Stimulated activated CD4-positive, alpha-beta T cell treated with anti-CD3 and anti-CD28 coated beads, TNF-alpha, amount 100 ng/mL, for 1 hour (primary cell): ENCODE results near the gene SLC37A3.
"Not testable (repeated sequence)": the region's sequence is repeated elsewhere in the genome, so short reads cannot be mapped to it uniquely, and the experiment has no call there.

ENCODE experiments used
- DNase-seq, 3 donors: peaks; one replicate each; pipeline ENCODE4 v3.0.0-alpha.2; 2020; ENCODE audit warnings: low read depth in 3 of 3, low spot score in 1 of 3

Gene SLC37A3, protein sequence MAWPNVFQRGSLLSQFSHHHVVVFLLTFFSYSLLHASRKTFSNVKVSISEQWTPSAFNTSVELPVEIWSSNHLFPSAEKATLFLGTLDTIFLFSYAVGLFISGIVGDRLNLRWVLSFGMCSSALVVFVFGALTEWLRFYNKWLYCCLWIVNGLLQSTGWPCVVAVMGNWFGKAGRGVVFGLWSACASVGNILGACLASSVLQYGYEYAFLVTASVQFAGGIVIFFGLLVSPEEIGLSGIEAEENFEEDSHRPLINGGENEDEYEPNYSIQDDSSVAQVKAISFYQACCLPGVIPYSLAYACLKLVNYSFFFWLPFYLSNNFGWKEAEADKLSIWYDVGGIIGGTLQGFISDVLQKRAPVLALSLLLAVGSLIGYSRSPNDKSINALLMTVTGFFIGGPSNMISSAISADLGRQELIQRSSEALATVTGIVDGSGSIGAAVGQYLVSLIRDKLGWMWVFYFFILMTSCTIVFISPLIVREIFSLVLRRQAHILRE

DNA sequence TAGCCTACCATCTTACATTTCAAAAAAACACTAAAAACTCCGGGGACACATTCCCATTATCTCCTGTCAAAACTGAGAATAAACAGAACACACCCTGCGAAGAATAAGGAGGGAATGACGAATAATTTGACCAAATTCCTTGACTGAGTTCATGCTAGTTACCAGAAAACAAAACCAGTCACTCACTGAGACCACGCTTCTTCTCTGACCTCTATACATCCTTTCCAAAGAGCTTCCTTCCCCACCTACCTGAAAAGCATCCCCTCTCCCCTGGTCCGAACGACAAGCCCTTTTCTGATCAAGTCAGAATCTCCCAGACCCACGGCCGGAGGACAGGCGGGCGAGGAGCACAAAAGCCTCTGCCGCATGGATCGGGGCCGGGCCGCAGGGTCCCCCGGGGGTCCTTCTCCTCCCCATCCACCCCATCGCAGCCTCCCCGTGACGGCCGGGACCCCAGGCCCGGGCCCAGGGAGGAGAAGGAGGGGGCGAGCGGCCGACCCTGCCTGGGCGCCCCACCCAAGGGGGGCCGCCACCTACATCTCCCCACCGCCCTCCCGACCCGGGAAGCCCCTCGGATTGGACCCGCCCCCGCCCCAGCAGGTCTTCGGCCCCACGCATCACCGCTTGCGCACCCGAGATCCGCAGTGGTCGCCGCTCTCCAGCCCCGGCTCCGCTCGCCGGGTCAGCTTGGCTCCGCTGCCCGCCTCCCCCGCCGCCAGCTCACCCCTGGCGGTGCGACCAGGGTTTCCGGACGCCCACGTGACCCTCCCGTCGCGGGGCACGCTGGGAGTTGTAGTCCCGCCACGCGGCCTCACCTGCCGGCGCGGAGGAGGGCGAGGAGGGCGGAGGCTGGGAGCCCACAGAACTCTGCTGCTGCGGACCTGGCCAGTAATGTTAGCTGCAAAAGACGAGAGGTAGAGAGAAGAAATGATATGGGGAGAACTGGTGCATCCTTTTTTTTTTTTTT is at the start of gene SLC37A3:
Gene SLC37A3, minus strand, starts transcription at position 747 of the 967 bp plus-strand sequence. CDS start 16,004 bp downstream, outside the sequence.
- DNase-seq = peak; percentile 49 to 86 (median 64)

DNA sequence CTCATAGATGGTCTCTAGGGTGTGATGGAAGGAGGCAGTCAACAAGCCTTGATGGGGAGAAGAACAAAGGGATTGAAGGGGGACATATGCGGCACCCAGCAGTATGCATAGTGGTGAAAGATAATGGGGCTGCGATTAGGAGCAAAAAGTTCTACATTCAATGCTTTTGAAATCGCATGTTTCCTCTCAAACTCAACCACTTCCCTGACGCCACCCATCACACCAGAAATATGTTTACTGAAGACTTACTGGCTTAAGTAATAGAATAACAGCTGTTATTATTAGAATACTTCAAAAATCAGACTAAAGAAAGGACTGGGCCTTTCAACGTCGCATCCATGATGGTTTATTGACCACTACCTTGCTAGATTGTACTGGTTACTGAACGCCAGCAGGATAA is 49.5 kb upstream of the SLC37A3 start:
- DNase-seq = no peak

DNA sequence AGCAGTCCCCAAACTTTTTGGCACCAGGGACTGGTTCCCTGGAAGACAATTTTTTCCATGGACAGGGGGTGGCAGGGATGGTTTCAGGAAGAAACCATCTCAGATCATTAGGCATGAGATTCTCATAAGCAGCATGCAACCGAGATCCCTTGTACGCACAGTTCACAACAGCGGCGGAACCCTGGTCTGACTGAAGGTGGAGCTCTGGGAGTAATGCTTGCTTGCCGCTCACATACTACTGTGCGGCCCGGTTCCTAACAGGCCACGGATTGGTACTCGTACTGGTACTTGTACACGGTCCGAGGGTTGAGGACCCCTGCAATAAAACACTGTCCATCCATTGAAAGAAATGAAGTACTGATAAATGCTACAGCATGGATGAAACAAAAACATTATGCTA is 48.1 kb upstream of the SLC37A3 start:
- no peak for DNase-seq

DNA sequence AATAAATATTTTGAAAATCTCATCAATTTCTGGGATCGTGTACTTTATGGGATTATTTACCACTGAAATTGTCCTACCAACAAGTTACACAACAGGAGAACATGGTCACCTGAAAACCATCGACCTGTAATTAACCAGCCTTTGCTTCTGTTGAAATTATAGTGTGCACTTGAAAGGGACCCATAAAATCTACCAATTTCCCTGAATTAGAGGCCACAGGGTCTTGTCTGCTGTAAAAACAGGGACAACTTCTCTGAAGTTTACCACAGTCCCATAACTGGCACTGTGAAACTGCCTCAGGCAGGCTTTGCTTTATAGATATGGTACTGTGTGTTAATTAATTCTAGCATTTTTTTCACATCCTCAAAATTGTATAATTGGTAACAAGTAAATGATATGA is 43.2 kb upstream of the SLC37A3 start:
- no peak for DNase-seq

DNA sequence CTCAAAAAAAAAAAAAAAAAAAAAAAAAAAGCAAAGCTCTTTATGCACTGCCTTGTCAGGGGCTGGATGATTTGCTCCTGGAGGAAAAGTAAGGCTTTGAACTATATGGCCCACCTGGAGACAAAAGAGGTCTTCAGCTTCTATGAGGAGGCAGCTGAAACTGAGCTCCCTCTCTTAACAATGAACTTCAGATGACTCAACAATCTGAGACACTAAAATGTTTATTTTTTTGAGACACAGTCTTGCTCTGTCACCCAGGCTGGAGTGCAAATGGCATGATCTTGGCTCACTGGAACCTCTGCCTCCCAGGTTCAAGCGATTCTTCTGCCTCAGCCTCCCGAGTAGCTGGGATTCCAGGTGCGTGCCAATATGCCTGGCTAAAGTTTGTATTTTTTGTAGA is 42.3 kb upstream of the SLC37A3 start:
- DNase-seq = no peak

DNA sequence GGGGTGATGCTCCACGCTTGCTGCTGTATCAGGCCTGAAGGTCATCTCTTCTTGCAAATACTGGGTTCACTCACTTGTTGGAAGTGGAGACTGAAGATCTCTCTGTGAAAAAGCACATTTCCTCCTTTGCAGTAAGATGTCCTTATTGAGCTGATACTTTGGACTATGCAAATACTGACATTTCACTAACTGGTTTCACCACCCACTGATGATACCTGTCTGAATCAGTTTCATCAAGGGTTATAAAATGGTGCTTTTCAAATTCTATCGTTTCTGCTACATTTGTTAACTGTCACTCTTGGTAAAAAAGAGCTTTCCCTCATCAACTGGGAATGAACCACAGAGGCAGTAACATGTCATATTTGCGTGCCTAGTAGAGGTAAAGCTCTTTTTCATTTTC is 41.0 kb upstream of the SLC37A3 start:
- DNase-seq = no peak

DNA sequence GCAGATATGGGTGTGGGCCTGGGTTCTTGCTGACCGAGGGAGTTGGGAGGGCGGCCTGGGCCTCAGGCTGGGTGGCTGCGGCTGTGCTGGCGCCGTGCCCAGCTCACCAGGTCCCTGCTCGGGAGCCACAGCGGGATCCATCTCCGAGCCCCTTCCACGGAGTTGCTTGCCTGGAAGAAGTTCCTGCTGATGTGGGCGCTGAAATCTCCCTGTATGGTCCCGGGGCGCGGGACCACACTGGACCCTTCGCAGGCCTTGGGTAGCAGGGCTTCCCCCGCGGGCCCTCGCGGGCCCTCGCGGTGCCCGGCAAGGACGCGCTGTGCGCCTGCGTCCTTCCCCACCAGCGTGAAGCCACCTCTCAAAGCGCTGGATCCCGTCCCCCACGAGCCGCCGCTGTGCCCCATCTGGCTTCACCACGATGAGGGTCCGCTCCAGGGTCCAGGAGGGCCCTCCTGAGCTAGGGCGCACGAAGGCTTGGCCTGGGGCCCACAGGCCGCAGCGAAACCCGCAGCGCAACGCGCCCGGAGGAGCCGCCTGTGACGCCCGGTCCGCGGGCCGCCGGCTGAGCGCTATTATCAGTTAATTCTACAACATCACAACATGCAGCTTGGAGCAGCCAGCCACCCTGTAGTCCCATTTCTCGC is 37.0 kb upstream of the SLC37A3 start:
- DNase-seq = no peak

DNA sequence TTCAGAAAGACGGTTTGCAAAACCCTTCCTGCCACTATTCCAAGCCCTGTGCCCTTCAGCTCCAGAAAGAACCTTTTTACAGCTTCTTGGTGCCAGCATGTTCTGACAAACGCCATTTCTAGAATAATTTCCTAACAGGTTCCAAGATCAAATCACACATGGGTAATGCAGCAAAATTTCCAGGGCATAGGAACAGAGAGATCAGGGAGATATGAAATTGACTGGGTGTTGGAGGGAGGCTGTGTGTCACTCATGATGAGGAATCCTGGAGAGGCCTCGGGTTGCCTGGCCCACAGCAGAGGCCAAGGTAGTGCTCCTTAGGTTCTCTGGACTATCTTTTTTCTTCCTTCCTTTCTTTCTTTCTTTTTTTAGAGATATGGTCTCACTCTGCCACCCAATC is 35.1 kb upstream of the SLC37A3 start:
- no peak for DNase-seq

DNA sequence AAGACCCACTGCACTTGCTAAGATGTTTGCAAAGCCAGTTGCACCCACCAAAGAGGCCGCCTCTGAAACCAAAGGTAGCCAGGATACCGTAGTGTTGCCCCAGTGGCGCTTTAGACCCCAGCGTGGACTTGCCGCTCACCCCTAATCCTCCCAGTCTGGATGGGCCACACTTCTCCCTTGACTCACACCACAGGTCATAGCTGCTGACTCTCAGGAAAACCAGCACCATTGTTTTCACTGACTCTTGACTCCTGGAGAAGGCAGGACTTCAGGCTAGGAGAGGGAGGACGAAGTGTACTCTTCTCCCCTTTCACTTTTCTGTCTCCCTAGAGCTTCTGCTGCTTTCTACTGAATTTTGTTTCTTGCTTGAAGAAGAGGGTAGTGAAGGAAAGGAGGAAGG is 27.8 kb upstream of the SLC37A3 start:
- no peak for DNase-seq

DNA sequence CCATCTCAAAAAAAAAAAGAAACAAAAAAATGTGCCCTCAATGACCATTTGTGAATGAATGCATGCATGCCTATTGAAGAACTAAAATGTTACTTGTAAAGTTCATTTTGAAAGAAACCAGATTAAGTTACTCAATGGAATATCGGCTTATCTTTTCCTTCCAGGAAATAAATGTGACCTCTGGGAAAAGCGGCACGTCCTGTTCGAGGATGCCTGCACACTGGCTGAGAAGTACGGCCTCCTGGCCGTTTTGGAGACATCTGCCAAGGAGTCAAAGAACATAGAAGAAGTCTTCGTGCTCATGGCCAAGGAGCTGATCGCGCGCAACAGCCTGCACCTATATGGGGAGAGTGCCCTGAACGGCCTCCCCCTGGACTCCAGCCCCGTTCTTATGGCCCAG is 27.4 kb upstream of the SLC37A3 start:
- DNase-seq = no peak

DNA sequence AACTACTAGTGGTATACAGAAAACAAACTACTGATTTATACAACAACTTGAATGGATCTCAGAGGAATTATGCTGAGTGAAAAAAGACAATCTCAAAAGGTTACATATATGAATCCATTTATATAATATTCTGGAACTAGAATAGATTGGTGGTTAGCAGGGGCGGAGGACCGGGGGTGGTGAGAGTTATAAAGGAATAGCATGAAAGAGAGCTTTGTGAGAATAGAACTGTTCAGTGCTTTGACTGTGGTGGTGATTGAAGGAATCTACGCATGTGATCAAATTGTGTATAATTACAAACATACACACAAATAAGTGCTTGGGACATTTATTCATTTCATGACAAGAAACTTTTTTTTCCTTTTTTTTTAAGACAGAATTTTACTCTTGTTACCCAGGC is 25.2 kb upstream of the SLC37A3 start:
- DNase-seq = no peak

DNA sequence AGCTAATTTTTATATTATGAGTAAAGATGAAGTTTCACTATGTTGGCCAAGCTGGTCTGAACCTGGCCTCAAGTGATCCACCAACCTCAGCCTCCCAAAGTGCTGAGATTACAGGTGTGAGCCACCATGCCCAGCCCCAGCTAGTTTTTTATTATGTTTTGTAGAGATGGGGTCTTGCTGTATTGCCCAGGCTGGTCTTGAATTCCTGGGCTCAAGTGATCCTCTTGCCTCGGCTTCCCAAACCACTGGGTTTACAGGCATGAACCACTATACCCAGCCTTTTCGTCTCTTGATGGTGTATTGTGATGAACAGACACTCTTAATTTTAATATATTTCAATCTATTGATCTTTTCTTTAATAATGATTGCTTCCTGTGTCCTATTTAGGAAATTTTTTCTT is 23.2 kb upstream of the SLC37A3 start:
- no peak for DNase-seq

DNA sequence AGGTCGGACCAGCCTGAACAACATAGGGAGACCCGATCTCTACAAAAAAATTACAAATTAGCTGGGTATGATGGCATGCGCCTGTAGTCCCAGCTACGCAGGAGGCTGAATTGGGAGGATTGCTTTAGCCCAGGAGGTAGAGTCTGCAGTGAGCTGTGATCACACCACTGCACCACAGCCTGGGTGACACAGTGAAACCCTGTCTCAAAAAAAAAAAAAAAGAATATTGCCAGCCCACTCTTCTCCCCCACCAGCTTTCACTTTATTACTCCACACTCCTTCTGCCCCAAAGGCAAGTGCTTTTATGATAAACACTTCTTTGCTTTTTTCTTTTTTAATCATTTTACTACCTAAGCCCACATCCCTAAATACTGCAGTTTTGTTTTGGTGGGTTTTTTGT is 20.3 kb upstream of the SLC37A3 start:
- DNase-seq = no peak

DNA sequence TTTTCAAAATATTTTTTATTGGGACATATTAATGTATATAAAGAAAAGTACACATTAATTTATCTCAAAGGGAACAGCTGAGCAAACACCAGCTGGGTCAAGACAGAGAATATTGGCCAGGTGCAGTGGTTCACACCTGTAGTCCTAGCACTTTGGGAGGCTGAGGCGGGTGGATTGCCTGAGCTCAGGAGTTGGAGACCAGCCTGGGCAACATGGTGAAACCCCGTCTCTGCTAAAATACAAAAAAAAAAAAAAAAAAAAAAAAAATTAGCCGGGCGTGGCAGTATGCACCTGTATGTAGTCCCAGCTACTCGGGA is 19.8 kb upstream of the SLC37A3 start:
- DNase-seq = not testable (repeated sequence)

DNA sequence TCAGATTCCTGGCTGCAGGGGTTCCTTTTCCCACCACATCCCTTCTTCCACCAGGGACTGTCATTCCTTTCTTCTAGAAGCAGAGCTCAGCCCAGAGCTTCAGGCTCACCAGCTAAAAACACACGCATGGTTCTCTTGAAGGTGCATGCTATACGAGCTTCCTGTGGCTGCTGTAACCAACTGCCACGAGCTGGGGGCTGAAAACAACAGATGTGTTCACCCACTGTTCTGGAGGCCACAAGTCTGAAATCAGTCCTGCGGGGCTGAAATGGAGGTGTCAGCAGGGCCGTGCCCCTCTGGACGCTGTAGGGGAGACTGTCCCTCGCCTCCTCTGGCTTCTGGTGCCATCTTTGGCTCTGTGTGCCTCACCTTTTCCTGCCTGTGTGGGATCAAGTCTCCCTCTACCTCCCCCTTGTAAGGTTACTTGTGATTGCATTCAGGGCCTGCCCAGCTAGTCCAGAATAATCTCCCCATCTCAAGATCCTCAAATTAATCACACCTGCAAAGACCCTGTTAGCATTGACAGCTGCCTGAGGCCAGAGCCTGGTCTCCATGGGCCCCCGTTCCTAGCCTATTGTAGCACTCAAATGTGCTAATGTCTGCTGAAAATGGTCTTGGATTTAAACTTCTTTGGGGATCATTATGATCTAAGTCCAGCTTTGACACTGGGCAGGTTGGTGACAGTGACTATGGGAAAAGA is 19.3 kb upstream of the SLC37A3 start:
- DNase-seq = no peak

DNA sequence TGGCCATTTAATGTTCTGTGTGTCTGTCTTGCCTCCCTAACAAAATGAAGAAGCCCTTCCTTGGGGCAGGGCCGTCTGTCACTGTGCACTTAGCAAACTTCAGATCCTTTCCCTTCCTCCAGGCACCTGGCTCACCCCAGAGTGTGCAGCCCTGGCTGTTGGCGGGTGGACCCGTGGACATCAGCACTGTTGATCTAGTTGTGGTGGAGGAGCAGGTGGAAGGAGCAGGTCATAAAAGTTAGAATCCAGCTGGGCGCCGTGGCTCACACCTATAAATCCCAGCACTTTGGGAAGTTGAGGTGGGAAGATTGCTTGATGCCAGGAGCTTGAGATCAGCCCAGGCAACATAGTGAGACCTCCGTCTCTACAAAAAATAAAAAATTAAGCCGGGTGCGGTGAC is 18.2 kb upstream of the SLC37A3 start:
- DNase-seq = no peak

DNA sequence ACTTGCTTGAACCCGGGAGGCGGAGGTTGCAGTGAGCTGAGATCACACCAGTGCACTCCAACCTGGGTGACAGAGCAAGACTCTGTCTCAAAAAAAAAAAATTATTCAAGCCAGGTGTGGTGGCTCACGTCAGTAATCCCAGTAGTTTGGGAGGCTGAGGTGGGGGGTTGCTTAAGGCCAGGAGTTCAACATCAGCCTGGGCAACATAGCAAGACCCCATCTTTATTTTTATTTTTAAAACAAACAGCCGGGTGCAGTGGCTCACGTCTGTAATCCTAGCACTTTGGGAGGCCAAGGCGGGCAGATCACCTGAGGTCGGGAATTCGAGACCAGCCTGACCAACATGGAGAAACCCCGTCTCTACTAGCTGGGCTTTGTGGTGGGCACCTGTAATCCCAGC is 17.5 kb upstream of the SLC37A3 start:
- DNase-seq = not testable (repeated sequence)

DNA sequence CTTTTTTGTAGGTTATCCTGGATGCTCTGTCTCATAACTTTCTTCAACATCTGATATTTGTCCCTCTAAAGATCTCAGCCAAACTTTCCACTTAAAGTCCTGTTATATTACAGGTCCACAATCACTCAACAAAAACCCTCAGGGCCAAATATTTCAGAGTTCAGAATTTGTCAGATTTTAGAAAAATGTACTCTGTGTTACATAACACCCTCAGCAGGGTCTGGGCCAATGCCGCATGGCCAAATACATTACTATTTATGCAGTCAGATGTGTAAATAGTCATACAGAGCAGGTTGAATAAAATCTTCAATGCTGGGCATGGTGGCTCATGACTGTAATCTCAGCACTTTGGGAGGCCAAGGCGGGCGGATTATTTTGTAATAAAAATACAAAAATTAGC is 17.0 kb upstream of the SLC37A3 start:
- no peak for DNase-seq

DNA sequence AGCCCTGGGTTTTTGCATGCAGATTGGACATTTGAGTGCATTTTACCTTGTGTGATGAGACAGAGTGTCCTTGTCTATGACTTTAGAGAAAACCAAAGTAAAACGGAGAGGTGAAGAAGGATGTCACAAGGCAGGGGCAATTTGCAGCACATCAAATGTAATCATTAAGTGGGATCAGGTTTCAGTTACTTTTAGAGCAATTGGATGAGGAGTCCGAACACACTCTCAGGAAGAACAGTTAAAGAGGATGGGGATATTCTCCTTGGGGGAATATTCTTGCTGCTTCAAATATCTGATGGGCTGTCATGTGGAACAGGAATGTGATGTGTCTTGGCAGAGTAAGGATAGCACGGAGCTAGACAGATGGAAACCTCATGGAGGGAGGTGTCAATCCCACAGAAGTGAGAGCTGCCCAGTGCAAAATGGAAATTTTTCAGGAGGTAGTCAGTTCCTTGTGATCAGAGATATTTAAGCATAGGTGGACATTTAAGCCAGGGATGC is 6.3 kb upstream of the SLC37A3 start:
- DNase-seq = no peak

DNA sequence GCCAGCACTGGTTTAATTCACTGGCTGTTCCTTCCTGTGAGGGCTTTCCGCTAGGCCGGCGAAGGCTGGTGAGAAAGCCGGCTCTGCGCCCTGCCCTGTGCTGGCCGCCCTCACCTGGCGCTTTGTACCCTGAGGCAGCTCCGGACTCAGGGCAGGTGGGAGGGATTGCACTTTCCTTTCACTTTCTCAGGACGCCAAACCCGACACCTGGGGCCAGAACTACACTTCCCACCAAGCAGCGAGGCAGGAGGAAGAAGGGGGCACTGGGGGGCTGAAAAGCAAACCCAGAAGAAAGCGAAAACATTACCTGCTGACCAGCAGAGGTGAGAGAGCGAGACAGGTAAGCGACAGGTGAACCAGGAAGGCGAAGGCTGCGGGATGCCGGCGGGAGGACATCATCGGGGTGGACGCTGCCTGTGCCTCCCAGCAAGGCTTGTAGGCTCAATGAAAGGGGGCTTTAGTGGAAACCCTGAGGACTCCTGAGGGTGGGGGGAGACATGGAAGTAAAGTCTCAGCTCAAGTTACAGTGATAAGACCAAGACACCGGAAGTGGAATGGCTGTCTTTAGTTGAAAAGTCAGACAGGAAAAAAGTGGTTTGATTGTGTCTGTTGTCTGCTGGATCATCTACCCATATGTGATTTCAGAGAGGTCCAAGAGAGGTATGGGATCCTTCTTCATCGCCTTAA is 5.7 kb upstream of the SLC37A3 start, which contains the start of gene RAB19:
Gene RAB19, plus strand, starts transcription at position 181 of the 687 bp plus-strand sequence. CDS start 3,589 bp downstream, outside the sequence.
- DNase-seq = peak in 2 of 3 donors; percentile 2 to 33
